AG10803 (cell line): ENCODE results near the gene CLCNKA.
"Not testable (repeated sequence)": the region's sequence is repeated elsewhere in the genome, so short reads cannot be mapped to it uniquely, and the experiment has no call there.

Source experiments
- DNase-seq: peaks from one replicate; pipeline ENCODE4 v3.0.0; 2010; ENCODE audit warnings: low read depth
- H3K4me3 ChIP-seq: 2 replicates; pipeline ENCODE4 v1.5.1; 2011; ENCODE audit warnings: mild to moderate bottlenecking, low read length, control low read depth
- TF ChIP-seq, protein P1 (sequence below): conservative IDR thresholded peaks from 2 replicates; pipeline ENCODE4 v1.5.1; 2011; ENCODE audit warnings: mild to moderate bottlenecking, low read length, control low read depth, inconsistent platforms

Gene CLCNKA

DNA sequence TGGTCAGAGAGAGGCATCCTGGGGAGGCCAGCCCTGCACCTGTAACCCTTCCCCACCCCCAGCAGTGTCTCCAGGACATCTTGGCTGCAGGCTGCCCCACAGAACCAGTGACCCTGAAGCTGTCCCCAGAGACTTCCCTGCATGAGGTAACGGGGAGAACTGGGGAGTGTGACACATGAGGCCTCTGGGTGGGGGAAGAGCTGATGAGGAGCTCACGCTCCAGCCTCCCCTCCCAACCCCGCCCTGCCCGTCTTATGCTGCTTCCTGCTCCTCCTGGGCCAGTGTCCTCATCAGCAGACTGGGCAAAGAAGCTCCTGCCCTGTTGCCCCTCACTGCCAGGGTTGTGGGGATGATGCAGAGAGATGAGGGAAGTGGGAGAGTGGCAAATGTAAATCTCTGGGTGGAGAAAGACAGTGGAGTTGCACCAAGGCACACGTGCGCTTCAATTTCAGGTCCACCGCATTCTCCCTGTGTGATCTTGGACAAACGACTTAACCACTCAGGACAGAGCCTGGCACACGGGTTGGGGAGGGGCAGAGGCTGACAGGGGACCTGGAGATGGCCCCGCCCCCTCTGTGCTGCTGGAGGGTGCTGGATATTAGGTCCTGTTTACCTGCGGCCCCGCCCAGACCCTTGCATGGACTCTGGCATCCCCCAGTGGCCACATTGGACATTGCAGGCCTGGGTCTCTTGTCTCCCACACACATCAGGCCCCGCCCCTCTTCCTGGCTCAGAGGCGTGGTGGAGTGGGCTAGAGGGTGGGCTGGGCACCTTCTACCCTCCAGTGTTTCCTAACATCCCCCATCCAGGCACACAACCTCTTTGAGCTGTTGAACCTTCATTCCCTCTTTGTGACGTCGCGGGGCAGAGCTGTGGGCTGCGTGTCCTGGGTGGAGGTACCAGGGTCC lies 34.0 kb downstream of the CLCNKA start:
- peak; percentile 64 for DNase-seq
- no peak overlapping the region for H3K4me3 ChIP-seq
- TF ChIP-seq, protein P1, sequence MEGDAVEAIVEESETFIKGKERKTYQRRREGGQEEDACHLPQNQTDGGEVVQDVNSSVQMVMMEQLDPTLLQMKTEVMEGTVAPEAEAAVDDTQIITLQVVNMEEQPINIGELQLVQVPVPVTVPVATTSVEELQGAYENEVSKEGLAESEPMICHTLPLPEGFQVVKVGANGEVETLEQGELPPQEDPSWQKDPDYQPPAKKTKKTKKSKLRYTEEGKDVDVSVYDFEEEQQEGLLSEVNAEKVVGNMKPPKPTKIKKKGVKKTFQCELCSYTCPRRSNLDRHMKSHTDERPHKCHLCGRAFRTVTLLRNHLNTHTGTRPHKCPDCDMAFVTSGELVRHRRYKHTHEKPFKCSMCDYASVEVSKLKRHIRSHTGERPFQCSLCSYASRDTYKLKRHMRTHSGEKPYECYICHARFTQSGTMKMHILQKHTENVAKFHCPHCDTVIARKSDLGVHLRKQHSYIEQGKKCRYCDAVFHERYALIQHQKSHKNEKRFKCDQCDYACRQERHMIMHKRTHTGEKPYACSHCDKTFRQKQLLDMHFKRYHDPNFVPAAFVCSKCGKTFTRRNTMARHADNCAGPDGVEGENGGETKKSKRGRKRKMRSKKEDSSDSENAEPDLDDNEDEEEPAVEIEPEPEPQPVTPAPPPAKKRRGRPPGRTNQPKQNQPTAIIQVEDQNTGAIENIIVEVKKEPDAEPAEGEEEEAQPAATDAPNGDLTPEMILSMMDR, result peak; percentile 81

DNA sequence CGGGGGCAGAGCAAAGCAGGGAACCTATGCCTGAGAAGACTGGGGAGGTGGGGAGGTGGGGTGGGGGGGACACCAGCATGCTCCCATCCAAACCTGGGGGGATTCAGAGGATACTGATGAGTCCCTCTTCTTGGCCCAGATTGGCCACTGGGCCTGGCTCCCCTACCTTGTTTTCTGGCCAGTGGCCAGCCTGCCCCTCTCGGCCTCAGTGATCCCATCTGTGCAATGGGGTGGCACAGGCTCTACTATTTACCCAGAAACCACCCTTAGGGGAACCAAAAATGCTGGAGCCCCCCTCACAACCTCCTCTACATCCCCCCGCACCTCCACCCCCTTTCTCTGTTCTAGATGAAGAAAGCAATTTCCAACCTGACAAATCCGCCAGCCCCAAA lies 34.7 kb downstream of the CLCNKA start:
- DNase-seq, H3K4me3 ChIP-seq: not testable (repeated sequence)

DNA sequence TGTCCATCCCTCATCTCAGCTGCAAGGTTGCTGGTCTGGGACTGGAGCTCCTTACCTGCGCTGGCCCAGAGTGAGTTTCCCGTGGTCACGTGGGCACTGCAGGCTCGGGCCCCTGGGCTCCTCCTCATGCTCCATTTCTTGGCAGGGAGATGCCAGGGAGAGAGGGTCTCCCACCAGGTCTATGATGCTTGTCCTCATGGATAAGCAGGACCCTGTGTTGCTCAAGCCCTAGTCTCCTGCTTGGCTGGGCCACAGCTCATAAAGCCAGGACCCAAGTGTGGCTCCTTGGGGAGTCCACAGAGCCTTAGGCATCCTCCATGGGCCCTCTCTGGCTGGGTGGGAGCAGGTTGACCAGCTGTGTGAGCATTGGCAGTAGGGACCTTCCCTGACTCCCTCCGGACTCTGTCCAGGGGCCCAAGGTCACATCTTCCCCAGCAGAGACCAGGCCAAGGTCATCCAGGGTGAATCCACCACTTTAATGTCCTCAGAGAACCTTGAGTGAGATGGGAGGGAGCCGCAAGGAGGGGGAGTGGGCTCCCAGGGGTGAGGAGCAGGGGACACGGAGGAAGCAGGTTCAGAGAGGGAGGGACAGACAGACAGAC lies 35.6 kb downstream of the CLCNKA start:
- H3K4me3 ChIP-seq, DNase-seq: not testable (repeated sequence)

DNA sequence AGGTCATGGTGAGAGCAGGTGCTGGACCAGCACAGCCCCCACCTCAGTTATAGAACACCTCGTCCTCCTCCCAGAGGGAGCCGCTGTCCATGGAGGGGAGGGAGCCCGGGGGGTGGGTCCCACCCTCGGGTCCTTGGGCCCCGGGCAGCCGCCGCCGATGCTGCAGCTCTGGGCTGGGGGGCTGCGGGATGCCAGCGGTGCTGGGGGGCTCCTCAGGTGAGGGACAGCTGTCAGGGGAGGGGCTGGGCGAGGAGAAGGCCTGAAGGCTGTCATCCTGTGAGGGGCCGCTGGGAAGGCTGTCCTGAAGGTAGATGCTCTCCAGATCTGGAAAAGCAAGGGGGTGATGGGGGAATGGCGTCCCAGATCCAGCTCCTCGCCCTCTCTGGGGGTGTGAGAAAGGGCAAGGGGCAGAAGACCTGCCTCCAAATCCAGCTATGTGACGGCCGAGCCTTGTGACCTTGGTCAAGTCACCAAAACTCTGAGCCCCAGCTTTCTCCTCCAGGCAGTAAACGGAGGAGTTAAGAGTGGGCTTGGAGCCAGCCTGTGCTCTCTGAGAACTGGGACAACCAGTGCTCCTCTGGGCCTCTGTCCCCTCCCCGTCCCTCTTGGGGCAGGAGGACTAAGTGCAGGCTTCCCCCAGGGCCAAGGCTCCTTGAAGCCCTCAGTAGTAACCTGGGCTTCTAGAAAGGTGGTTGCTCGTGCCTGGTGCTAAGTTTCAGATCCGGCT lies 36.7 kb downstream of the CLCNKA start:
- DNase-seq, result not testable (repeated sequence)

DNA sequence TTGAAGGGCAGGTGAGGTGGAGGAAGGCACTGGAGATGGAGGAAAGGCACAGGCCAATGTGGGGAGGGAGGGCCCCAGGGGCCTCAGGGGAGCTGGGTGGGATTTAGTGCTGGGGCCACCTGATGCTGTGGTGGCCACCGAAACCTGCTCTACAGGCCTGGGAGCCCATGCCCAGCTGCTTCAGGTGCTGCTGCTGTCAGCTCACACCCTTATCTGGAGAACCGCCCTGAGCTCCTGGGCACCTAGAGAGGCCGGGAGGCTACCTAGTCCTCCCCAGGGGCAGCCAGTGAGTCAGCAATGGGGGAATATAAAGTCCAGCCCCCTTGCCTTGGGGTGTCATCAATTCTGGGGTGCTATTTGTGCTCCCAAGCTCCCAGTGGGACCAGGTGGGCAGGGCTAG lies 39.4 kb downstream of the CLCNKA start:
- TF ChIP-seq, protein P1, result no peak
- no peak overlapping the region for H3K4me3 ChIP-seq
- DNase-seq, result no peak

More for the DNA sequence above, 36.7 kb downstream of the CLCNKA start:
- not testable (repeated sequence) for H3K4me3 ChIP-seq

DNA sequence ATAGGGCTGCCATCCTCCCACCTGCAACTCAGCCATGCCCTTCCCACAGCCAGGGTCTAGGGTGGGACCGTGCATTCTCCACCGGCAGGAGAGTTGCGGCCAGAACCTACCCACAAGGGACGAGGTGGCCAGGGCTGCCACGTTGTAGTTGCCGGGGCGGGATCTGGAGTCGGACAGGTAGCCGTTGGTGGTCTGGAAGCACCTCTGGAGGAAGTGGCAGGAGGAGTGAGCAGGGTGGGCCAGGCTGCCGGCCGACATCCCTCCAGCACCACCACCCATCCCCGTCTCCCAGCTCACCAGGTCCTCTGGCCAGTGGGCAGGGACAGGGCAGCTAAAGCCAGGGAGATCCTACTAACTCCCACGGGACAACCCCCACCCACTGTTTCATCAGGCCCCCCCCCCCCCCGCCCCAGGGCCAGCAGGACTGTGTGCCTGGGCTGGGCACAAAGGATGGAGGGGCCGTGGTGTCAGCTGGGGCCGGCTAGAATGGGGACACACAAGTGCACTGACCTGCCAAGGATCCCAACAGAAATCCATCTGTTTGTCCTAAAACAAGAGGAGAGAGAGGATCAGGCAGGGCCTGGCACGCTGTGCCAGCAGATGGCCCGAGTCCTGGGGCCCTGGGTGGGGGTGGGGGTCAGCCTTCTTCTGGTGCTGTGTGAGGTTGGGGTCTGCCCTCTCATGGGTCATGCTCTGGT lies 40.3 kb downstream of the CLCNKA start:
- H3K4me3 ChIP-seq, DNase-seq: not testable (repeated sequence)

DNA sequence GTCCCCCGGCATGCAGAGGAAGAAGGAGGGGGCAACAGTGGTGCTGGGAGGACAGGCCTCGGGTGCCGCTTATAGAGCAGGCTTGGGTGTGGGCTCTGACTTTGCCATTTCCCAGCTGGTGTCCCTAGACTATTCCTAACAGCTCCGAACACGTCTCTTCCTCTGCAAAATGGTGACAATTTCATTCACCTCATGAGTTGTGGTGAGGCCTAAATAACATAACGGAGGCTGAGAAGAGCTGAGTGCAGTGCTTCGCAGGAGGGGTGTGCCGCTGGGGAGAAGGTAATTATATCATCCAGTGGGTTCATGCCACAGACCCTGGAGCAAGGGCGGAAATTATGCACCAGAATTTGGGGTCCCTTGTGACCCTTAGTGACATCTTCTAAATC lies 40.8 kb downstream of the CLCNKA start:
- not testable (repeated sequence) for DNase-seq, H3K4me3 ChIP-seq

DNA sequence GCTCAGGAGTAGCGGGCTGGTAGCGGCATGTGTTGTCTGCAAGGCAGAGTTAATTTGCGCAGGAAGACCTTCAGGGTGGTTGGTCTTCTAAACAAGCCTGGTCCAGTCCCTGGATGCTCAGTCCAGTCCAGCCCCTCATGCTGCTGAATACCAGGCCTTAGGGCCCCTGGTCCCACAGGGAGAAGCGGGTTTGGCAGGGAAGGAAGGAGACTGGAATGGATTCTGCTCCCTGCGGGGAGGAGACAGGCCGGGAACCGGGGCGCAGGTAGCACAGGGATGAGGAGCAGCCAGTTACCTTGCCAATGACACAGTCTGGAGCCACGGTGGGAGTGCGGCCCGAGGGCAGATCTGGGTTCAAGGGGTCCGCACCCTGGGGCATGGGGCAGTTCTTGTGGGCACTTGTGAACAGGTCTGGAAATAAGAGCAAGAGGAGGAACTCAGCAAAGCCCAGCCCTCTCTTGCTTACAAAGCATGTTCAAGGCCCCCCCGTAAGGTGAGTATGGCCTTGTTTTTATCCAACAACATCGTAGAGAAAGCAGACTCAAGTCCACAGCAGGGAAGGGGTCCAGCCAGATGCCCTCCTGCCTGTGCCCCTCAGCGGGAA lies 41.5 kb downstream of the CLCNKA start:
- TF ChIP-seq, protein P1, result no peak
- DNase-seq, result no peak
- no peak overlapping the region for H3K4me3 ChIP-seq

DNA sequence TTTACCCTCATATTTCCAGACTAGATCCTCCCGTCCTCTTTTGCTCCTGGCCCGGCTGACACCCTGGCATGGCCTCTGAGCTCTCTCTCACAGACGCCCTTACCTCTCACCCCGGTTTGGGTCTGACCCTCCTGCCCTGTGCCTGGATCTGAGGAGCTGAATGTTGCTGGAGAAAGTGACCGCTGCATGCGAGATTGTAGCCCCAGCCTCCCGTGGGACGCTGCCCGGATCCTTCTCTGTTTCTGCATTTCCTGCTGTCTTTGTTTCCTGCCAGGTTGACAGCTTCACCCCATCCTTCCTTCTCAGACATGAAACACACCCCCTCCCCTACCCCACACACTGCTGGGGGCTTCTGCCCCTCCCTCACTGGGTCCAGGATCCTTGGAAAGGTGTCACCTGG lies 42.1 kb downstream of the CLCNKA start:
- H3K4me3 ChIP-seq, result no peak overlapping the region
- no peak for DNase-seq
- TF ChIP-seq, protein P1, result no peak
